Activated T-helper 17 cell treated with anti-CD3 and anti-CD28 coated beads, Interleukin-2, amount 50 U/mL, for 72 hours (primary cell): ENCODE measurements around the gene MICAL2. TPM values are rescaled to one million over a fixed set of nuclear protein-coding genes. Genes with fewer than 3 reads are reported as not detected.

Experiments
- ATAC-seq: fragments of 150-1000 bp; cut with Tn5 transposase; replicated peaks from 2 replicates; pipeline ENCODE4 v1.10.0; 2021; ENCODE audit warnings: mild to moderate bottlenecking, moderate library complexity
- H3K27ac Mint-ChIP-seq: one replicate; pipeline ENCODE4 v1.8.0; 2022; ENCODE audit warnings: mixed read lengths
- H3K27me3 Mint-ChIP-seq: one replicate; pipeline ENCODE4 v1.8.0; 2022; ENCODE audit warnings: mixed read lengths
- H3K36me3 Mint-ChIP-seq: one replicate; pipeline ENCODE4 v1.8.0; 2022; ENCODE audit warnings: low read depth, mild to moderate bottlenecking, mixed read lengths
- H3K4me1 Mint-ChIP-seq: one replicate; pipeline ENCODE4 v1.8.0; 2022; ENCODE audit warnings: mixed read lengths
- H3K4me3 Mint-ChIP-seq: one replicate; pipeline ENCODE4 v1.8.0; 2022; ENCODE audit warnings: mild to moderate bottlenecking, mixed read lengths
- H3K9me3 Mint-ChIP-seq: one replicate; pipeline ENCODE4 v1.8.0; 2022; ENCODE audit warnings: mixed read lengths
- total RNA-seq, 2 donors: library from RNA; stranded (reverse); gene quantifications; one replicate each; pipeline ENCODE4 v1.2.3, GENCODE V29; 2022

MICAL2 gene
- total RNA-seq, 2 donors from 2014 or later, result 127 to 253 TPM

DNA sequence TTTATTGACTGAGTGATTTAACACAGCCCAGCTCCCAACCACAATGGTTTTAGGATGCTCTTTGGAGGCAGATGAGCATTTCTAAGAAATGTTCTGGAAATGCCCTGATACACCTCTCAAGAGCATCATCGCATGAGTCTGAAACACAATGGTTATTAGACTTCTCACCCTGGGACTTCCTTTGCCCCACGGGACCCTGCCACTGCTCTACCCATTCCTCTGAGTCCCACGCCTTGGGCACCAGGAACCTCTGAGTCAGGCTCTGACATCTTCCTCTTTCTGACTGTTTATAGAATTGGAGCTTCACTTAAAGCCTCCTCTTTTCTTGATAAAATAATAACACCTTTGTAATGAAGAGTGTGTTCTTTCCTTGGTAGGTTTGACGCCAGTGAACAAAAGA is 181.4 kb downstream of the MICAL2 start:
- Mint-ChIP-seq H3K36me3 (peaks cover under 1% of the 10 kb centered on the region), H3K4me1 (peaks cover 12% of the 10 kb centered on the region)
- peak; percentile 61 for ATAC-seq

DNA sequence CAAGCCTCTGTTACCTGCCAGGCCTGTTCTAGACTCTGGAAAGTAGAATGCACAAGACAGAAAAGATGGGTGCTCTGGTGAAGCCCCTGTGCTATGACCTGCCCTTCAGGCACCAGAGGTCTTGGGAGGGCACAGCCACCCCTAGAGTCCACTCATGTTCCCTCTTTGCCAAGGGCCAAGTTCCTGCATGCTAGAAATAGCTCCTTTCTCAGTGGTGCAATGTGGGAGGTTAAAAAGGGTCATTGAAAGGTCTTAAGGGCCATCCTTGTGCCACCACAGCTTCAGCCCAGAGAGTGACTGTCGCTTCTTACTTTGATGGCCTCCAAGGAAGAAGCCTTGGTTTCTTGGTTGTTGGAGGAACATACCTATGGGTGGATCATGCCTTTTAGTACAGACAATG is 182.4 kb downstream of the MICAL2 start:
- Mint-ChIP-seq H3K36me3 (peaks cover 8% of the 10 kb centered on the region), H3K9me3 (no peaks in the 10 kb centered on the region), H3K27me3 (no peaks in the 10 kb centered on the region), H3K4me3 (no peak overlapping the region), H3K27ac (no peak overlapping the region), H3K4me1 (peaks cover 12% of the 10 kb centered on the region)
- no peak for ATAC-seq

More for the DNA sequence above, 181.4 kb downstream of the MICAL2 start:
- Mint-ChIP-seq H3K4me3 (no peak overlapping the region), H3K27me3 (no peaks in the 10 kb centered on the region), H3K9me3 (no peaks in the 10 kb centered on the region), H3K27ac (peak overlapping the region; percentile 33)

DNA sequence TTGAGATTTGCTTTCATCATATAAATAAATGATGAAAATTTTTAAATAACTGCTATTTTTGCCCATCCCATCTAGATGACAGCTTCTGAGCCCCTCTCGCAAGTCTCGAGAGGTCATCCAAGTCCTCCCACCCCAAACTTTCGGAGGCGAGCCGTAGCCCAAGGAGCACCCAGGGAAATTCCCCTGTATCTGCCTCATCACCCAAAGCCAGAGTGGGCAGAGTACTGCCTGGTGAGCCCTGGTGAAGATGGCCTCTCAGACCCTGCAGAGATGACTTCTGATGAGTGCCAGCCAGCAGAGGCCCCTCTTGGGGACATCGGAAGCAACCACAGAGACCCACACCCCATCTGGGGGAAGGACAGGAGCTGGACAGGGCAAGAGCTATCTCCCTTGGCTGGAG is 183.1 kb downstream of the MICAL2 start:
- Mint-ChIP-seq H3K4me3 (no peak overlapping the region), H3K36me3 (peaks cover 10% of the 10 kb centered on the region), H3K4me1 (peaks cover 12% of the 10 kb centered on the region), H3K27me3 (no peaks in the 10 kb centered on the region), H3K27ac (no peak overlapping the region), H3K9me3 (no peaks in the 10 kb centered on the region)
- ATAC-seq, result no peak

- H3K4me1 Mint-ChIP-seq, result peaks cover 12% of the 10 kb centered on the region
- no peak overlapping the region for H3K27ac Mint-ChIP-seq
- H3K9me3 Mint-ChIP-seq, result no peaks in the 10 kb centered on the region
- H3K4me3 Mint-ChIP-seq, result no peak overlapping the region
- H3K27me3 Mint-ChIP-seq, result no peaks in the 10 kb centered on the region
- no peak for ATAC-seq
- H3K36me3 Mint-ChIP-seq, result peaks cover 17% of the 10 kb centered on the region
These were observed 184.2 kb downstream of the MICAL2 start for GRCh38 chr11:12294613-12295012.

DNA sequence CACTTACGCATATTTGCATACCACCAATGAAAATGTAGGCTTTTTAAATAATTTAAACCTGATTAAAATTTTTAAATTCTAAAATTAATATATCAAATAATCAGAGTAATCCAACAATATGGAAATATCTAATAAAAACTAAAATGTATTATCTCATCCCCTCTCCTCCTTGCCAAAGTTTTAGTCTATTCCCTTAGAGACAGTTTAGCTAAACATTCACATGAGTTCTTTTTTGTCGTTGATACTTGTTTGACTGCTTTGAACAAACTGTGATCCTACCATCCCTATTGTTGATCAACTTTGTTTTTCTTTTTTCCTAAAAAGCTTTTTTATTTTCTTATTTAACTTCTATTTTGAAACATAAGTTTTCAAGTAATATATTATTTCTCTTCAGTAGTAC is 185.6 kb downstream of the MICAL2 start:
- Mint-ChIP-seq H3K4me1 (peaks cover 5% of the 10 kb centered on the region), H3K36me3 (peaks cover 23% of the 10 kb centered on the region), H3K4me3 (no peak overlapping the region), H3K9me3 (no peaks in the 10 kb centered on the region), H3K27me3 (no peaks in the 10 kb centered on the region), H3K27ac (no peak overlapping the region)
- no peak for ATAC-seq

GRCh38 chr11:12298610-12299009 is 188.2 kb downstream of the MICAL2 start:
- no peak for ATAC-seq
- peaks cover 23% of the 10 kb centered on the region for H3K36me3 Mint-ChIP-seq
- no peaks in the 10 kb centered on the region for H3K4me1 Mint-ChIP-seq
- H3K4me3 Mint-ChIP-seq, result no peak overlapping the region
- no peak overlapping the region for H3K27ac Mint-ChIP-seq
- no peaks in the 10 kb centered on the region for H3K9me3 Mint-ChIP-seq
- H3K27me3 Mint-ChIP-seq, result no peaks in the 10 kb centered on the region

DNA sequence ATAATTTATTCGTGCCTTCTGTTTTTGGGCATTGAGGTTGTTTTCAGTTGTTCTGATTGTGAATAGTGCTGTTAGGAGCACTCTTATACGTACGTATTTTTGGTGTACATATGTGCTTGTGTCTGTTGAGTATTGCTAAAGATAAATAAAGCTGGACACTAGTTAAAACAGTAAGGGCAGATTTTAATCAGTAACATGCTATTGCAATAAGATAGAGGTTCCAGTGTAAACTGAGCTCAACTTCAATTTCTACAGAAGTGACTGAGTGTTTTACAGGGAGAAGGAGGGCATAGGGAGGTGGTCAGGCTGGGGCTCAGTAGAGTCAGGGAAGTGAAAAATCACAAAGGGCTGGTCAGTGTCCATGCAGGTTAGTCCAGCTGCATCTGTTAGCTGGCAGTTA is 191.0 kb downstream of the MICAL2 start:
- ATAC-seq, result no peak
- Mint-ChIP-seq H3K4me3 (no peak overlapping the region), H3K4me1 (no peaks in the 10 kb centered on the region), H3K27me3 (no peaks in the 10 kb centered on the region), H3K9me3 (no peaks in the 10 kb centered on the region), H3K27ac (no peak overlapping the region), H3K36me3 (peaks cover 23% of the 10 kb centered on the region)

DNA sequence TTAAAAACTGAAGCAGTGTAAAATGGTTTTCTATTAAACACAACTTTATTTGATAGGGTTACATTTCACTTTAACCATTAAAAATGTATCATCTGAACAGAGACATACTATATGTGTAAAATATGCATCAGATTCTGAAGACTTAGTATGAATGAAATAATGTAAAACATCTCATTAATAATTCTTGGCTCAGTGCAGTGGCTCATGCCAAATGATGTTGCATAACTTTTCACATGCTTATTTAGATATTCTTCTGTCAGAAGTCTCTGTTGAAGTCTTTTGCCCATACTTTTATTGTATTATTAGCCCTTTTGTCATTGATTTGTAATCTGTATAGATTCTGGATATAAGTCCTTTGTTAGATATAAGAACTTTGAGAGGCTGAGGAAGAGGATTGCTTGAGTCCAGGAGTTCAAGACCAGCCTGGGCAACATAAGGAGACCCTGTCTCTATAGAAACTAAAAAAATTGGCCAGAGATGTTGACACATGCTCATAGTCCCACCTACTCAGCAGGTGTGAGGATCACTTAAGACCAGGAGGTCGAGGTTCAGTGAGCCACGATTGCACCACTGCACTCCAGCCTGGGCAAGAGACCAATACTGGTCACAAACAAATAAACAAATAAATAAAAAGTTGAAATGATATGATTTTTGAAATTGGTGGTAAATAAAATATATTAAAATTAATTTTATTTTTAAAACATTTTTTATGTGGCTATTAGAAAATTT is 193.2 kb downstream of the MICAL2 start:
- no peaks in the 10 kb centered on the region for H3K4me1 Mint-ChIP-seq

GRCh38 chr11:12306830-12307229 is 196.4 kb downstream of the MICAL2 start:
- Mint-ChIP-seq H3K27ac (no peak overlapping the region), H3K27me3 (no peaks in the 10 kb centered on the region), H3K4me3 (no peak overlapping the region), H3K36me3 (no peaks in the 10 kb centered on the region), H3K4me1 (no peaks in the 10 kb centered on the region), H3K9me3 (no peaks in the 10 kb centered on the region)
- no peak for ATAC-seq

More for the DNA sequence above, 193.2 kb downstream of the MICAL2 start:
- H3K9me3 Mint-ChIP-seq, result no peaks in the 10 kb centered on the region
- no peaks in the 10 kb centered on the region for H3K27me3 Mint-ChIP-seq
- peaks cover 13% of the 10 kb centered on the region for H3K36me3 Mint-ChIP-seq
- ATAC-seq, result no peak
- H3K4me3 Mint-ChIP-seq, result no peak overlapping the region
- H3K27ac Mint-ChIP-seq, result no peak overlapping the region

DNA sequence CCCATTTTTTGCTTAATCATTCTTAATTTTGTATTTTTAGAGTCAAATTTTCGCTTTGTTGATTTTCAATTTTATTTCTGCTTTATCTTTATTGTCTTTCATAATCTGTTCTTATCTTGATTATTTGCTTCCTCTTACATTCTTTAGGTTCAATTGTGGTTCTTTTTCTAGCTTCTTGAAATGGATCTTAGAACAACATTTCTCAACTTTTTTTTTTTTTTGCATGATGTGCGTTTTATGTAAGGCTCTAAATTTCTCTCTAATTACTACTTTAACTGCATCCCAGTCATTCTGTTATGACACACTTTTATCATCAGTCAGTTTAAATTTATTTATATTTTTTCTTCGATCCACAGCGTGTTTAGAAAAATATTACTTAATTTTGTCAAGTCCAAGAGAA is 201.7 kb downstream of the MICAL2 start:
- no peak overlapping the region for H3K27ac Mint-ChIP-seq
- peaks cover 7% of the 10 kb centered on the region for H3K9me3 Mint-ChIP-seq
- no peak overlapping the region for H3K4me3 Mint-ChIP-seq
- H3K27me3 Mint-ChIP-seq, result no peaks in the 10 kb centered on the region
- H3K4me1 Mint-ChIP-seq, result no peaks in the 10 kb centered on the region
- no peak for ATAC-seq
- H3K36me3 Mint-ChIP-seq, result peaks cover 5% of the 10 kb centered on the region

Other genes with a start within 250 kb of the MICAL2 start
- not detected for gene DKK3, start 102.0 kb upstream of the MICAL2 start, total RNA-seq